Measurements from ENCODE around the gene SSH2. TPM values are rescaled to one million over a fixed set of nuclear protein-coding genes. Genes with fewer than 3 reads are reported as not detected.
"Not testable (repeated sequence)": the region's sequence is repeated elsewhere in the genome, so short reads cannot be mapped to it uniquely, and the experiment has no call there.

The SSH2 gene
- total and polyA plus RNA-seq, 8 donors, result 8.4 to 19.1 (median 10.3) TPM

DNA sequence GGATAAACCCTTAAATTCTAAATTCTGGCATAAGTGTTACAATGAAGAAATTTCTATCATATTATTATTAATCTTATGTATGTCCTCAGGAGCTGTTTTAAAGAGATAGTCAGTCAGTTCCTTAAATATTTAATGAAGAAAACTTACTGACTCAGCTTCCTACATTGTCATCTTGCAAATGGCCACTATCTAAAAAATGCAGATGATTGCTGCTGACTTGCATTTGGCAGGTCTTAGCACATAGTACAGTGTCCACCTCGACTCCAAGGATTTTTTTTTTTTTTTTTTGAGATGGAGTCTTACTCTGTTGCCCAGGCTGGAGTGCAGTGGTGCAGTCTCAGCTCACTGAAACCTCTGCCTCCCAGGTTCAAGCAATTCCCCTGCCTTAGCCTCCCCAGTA, 252.2 kb downstream of the SSH2 start:
- Histone ChIP-seq H3K27me3 (no peaks in the 10 kb centered on the region), H3K9me3 (no peaks in the 10 kb centered on the region), H3K4me3 (no peak overlapping the region), H3K36me3 (no peaks in the 10 kb centered on the region), H3K4me1 (no peaks in the 10 kb centered on the region), H3K27ac (no peak overlapping the region)
- 67 to 89% methylated on average over 1 of the region's 1 CpG for WGBS, 2 donors
- TF ChIP-seq, protein P1, sequence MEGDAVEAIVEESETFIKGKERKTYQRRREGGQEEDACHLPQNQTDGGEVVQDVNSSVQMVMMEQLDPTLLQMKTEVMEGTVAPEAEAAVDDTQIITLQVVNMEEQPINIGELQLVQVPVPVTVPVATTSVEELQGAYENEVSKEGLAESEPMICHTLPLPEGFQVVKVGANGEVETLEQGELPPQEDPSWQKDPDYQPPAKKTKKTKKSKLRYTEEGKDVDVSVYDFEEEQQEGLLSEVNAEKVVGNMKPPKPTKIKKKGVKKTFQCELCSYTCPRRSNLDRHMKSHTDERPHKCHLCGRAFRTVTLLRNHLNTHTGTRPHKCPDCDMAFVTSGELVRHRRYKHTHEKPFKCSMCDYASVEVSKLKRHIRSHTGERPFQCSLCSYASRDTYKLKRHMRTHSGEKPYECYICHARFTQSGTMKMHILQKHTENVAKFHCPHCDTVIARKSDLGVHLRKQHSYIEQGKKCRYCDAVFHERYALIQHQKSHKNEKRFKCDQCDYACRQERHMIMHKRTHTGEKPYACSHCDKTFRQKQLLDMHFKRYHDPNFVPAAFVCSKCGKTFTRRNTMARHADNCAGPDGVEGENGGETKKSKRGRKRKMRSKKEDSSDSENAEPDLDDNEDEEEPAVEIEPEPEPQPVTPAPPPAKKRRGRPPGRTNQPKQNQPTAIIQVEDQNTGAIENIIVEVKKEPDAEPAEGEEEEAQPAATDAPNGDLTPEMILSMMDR (IDR thresholded peaks at IDR 0.05), result no peak
- no peak for DNase-seq
- intact Hi-C loops (cut with DNase I), result no loop called here
- no peak for ATAC-seq
- no peak for FAIRE-seq

DNA sequence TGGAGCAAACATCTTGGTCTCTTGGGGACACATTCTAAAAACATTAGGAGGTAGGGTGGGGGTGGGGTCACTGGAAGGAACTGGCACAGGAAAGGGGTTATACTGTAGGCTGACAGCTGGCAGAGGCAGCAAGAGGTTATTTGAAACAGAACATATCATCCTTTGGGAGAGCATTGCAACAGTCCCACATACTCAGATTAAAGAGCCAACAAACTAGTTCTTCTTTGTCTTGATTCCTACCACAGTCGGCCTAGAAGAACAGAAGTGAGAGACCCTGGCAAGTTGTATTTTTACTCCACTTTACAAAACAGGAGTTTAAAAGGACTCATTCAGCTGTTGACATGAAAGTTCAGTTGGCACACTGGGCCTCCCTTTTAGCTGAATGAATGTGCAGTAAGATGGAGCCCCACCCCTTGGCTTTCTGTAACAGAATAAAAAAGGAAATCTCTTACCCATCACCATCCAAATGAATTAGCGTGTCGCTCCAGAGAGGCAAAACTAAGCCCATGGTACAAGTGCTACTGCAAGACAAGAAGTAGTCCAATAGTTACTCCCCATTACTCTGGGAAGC, 252.7 kb downstream of the SSH2 start:
- Histone ChIP-seq H3K9me3 (no peaks in the 10 kb centered on the region), H3K36me3 (no peaks in the 10 kb centered on the region), H3K4me3 (no peak overlapping the region), H3K27ac (no peak overlapping the region), H3K27me3 (no peaks in the 10 kb centered on the region), H3K4me1 (no peaks in the 10 kb centered on the region)
- TF ChIP-seq, protein P1 (IDR thresholded peaks at IDR 0.05), result no peak
- WGBS, 2 donors, result 85 to 90% methylated on average over 3 of the region's 3 CpGs
- peak in 2 of 4 donors; percentile 53 to 62 for ATAC-seq
- FAIRE-seq, result no peak
- intact Hi-C loops (cut with DNase I), result no loop called here
- DNase-seq, result no peak

DNA sequence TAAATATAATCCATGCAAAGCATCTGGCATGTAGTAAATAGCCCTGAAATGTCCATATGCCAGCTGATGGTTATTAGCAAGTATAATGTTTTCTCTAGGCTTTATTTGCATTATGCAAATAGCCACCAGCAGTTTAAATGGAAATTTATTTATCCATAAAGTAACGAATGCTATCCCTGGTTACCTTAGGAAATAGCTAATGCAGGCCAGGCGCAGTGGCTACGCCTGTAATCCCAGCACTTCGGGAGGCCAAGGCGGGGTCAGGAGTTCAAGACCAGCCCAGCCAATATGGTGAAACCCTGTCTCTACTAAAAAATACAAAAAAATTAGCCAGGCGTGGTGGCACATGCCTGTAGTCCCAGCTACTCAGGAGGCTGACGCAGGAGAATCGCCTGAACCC, 254.1 kb downstream of the SSH2 start:
- ATAC-seq; H3K4me1 ChIP-seq; H3K27ac ChIP-seq; FAIRE-seq; H3K4me3 ChIP-seq; H3K27me3 ChIP-seq; DNase-seq; H3K9me3 ChIP-seq; intact Hi-C loops (cut with DNase I): not testable (repeated sequence)
- 96% methylated on average over 8 of the region's 8 CpGs for WGBS, 2 donors
- H3K36me3 ChIP-seq, result peaks cover 0 to 10% (median 0%) of the 10 kb centered on the region in 3 donors

DNA sequence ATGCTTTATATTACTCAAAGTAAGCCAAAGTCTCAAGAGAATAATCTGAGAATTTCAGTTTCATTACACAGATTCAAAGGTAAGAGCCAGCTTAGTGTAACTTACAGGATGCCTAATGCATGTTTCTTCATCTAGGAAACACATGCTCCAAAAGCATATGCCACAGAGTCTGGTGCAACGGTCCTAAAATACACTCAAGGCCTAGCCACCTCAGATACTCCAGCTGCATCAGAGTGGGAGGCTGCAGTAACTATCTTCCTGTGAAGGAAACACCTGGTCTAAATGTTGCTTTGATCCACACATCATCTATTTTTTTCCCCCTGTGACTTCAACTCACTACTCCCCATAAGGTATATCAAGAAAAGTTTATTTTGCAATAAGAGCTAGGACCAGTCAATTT, 255.7 kb downstream of the SSH2 start:
- H3K27me3 ChIP-seq, result no peaks in the 10 kb centered on the region
- no peaks in the 10 kb centered on the region for H3K4me1 ChIP-seq
- H3K27ac ChIP-seq, result no peak overlapping the region
- 77 to 92% methylated on average over 1 of the region's 1 CpG for WGBS, 2 donors
- DNase-seq (no peak), FAIRE-seq (no peak), ATAC-seq (no peak)
- H3K36me3 ChIP-seq, result peaks cover 0 to 10% (median 0%) of the 10 kb centered on the region in 3 donors
- TF ChIP-seq, protein P1 (IDR thresholded peaks at IDR 0.05), result no peak
- H3K9me3 ChIP-seq, result no peaks in the 10 kb centered on the region
- H3K4me3 ChIP-seq, result no peak overlapping the region
- intact Hi-C loops (cut with DNase I), result no loop called here

DNA sequence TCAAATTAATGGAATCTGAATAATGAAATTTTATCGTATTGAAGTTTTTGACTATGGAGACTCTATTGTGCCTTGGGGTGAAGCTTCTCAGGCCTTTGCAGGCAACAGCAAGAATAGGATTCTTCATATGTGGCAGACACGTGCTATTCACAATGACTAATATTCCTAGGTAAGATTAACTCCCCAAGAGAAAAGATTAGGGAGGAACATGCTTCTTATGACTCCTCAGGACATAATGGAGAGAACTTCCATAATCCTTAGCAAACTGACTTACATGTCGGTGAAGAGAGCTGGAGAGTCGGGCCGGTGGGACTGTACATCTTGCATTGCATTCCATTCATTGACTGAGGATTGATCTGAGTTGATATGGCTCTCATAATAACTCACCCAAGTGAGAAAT, 258.4 kb downstream of the SSH2 start:
- H3K36me3 ChIP-seq, result peaks cover 0 to 10% (median 0%) of the 10 kb centered on the region in 3 donors
- H3K4me3 ChIP-seq, result no peak overlapping the region
- H3K27me3 ChIP-seq, result no peaks in the 10 kb centered on the region
- no peaks in the 10 kb centered on the region for H3K9me3 ChIP-seq
- H3K27ac ChIP-seq, result no peak overlapping the region
- FAIRE-seq (no peak), ATAC-seq (no peak), DNase-seq (no peak)
- intact Hi-C loops (cut with DNase I), result no loop called here
- WGBS, 2 donors, result 91 to 93% methylated on average over 5 of the region's 5 CpGs
- TF ChIP-seq, protein P1 (IDR thresholded peaks at IDR 0.05), result no peak
- H3K4me1 ChIP-seq, result no peaks in the 10 kb centered on the region

All from pancreas (tissue), 10 donors.